Measurements from ENCODE around the gene FAM81A.
"Not testable (repeated sequence)": the region's sequence is repeated elsewhere in the genome, so short reads cannot be mapped to it uniquely, and the experiment has no call there.

FAM81A gene

GRCh38 chr15:59428898-59429297, 9.1 kb upstream of the FAM81A start:
- DNase-seq: not testable (repeated sequence)

GRCh38 chr15:59432389-59432788, 5.6 kb upstream of the FAM81A start:
- DNase-seq: no peak

- no peak for DNase-seq
These were observed 3.5 kb upstream of the FAM81A start for GRCh38 chr15:59434481-59434880.

DNA sequence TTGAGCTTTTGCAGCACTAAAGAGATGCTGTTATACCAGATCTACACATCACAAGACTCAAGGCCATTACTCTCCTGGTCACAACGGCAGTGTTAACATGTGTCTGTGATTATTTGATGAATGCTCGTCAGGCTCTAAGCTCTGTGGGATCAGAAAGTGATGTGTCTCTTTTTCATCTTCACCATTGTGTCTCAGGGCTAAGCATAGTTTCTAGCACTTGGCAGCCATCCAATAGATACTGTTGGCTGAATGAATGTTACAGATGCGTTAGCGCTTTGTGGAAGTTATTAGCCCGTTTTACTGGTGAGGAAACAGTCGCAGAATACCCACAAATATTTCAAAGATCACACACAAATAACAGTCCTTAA, 1.2 kb upstream of the FAM81A start:
- DNase-seq: no peak

DNA sequence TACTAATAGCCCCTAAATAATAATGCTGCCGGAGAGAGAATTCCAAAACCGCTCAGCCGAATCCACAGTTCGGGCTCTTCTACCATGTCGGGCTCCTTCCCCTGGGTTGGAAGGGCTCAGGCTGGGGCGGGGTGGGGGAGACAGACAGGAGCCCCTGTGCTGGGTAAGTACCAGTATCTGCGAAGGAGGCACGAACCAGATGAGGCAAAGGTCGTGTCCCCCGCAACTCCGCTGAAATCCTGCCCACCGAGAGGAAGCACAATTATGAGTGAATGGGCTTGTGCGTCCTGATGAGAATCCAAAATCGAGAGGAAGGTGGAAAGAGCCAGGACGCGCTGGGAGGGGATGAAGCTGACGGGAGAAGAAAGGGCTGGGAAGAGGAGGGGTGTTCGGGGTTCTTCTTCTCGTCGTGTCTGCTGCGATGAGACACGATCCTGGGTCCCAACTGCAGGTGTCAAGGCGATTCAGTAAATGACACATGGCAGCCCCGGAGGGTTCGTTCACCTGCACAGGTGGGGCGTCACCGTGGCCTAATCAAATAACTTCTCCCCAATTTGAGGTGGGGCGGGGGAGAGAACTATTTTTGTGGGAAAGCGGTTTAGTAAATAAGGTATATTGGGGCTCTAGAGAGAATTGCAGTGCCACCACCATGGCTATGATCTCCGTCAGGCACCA, 707 bp upstream of the FAM81A start:
- DNase-seq: no peak

- DNase-seq: no peak
These were observed 772 bp downstream of the FAM81A start for GRCh38 chr15:59438625-59439290.

DNA sequence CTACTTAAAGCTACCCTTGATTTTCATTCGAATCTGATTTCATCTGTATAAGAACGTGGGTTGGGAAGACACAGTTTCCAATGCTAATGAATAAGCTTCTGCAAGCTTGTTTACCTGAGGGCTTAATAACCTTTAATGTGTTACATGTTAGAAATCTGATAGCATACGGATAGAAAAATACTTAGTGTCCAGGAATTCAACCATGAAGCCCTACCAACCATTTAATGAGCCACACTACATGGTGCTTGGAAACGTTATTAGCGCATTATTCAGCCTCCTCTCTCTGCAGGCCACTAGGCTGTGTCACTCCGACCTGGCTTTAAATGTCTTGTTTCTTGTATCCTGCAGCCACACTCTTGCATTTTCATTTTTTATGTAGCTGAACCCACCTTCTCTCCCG, 1.6 kb downstream of the FAM81A start:
- DNase-seq: no peak

DNA sequence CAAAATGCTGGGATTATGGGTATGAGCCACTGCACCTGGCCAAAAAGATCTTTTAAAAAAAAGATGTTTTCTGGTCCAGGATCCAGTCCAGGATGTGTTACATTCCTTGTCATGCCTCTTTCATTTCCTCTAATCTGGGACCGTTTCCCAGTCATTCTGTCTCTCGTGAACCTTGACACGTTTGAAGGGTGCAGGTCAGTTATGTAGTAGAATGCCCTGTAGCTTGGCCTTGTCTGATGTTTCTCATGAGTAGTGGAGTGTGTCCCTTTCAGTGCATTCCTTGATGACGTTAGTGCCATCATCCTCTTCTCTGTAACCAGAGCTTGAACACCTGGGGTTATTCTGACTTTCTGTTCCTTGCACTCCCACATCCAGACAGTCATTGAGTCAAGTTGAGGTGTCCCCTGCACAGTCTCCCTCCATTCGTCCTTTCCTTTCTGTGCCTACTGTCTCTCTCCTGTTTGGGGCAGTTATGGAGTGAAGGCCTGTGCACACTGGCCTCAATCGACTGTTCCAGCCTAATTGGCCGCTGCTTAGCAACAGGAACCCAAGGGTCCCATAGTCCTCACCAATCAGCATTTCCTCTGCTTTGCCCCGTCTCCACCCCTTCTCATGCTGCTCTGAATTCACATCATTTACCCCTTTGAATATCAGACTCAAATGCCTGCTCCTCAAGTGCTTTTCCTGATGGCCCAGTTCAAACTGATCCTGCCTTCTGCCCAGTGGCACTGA, 5.5 kb downstream of the FAM81A start:
- DNase-seq: no peak

- DNase-seq: no peak
These were observed 6.3 kb downstream of the FAM81A start for GRCh38 chr15:59444081-59444835.

- DNase-seq: no peak
These were observed 7.1 kb downstream of the FAM81A start for GRCh38 chr15:59444980-59445545.

DNA sequence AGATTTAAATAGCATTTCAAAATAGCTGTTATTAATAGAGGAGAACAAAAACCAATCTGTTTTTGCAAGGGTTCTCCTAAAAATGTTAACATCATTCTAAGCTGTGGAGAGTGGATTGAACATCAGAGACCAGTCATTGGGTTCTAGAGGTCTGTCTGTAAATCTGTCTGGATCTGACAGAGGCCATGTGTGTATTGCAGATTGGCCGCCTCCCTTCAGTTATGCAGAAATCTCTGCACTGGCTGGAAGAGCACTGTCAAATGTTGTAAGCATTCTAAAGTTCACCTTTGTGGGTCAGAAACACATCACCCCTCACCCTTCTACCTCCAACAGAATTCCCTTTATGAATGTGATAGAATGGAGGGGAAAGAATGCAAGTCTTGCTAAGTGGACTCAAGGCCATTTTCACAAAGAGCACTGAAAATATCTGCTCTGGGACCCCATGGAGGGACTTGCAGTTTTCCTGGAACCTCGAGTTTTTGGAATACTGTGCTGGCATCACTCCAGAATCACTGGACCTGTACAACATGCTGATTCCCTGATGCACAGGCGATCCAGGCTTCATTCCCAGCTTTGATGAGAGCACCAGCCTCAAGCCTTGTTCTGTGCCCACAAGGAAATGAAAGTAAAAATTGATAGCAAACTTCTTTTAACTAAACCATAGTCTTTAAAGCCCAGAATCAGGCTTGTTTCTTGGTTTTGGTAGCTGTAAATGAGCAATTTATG, 8.4 kb downstream of the FAM81A start:
- no peak for DNase-seq

- no peak for DNase-seq
These were observed 9.4 kb downstream of the FAM81A start for GRCh38 chr15:59447367-59447766.

DNA sequence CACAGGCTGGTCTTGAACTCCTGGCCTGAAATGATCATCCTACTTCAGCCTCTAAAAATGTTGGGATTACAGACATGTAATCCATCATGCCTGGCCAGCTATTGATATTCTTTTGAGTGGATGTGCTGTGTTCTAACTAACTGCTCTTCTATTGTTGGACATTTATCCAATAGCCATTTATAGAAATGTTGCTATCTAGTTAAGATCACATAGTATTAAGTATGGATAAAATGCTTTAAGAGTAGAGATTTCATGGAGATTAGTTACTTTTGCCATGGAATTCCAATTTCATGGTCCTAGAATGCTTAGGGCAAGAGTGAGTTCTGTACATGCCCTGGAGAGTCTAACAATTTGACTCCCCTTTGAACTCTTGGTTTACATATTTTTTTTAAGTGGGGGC, 10.9 kb downstream of the FAM81A start:
- no peak for DNase-seq

- no peak for DNase-seq
These were observed 15.7 kb downstream of the FAM81A start for GRCh38 chr15:59453474-59454215.

- no peak for DNase-seq
These were observed 18.1 kb downstream of the FAM81A start for GRCh38 chr15:59456114-59456513.

DNA sequence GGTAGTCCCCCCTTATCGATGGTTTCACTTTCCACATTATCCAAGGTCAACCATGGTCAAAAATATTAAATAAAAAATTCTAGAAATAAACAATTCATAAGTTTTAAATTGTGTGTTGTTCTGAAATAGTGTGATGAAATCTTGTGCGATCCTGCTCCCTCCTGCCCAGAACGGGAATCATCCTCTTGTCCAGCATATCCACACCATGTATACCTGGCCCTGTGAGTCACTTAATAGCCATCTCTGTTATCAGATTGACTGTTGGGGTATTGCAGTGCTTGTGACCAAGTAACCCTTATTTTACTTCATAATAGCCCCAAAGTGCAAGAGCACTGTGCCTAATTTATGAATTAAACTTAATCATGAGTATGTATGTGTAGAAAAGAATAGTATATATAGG, 19.1 kb downstream of the FAM81A start:
- DNase-seq: no peak

DNA sequence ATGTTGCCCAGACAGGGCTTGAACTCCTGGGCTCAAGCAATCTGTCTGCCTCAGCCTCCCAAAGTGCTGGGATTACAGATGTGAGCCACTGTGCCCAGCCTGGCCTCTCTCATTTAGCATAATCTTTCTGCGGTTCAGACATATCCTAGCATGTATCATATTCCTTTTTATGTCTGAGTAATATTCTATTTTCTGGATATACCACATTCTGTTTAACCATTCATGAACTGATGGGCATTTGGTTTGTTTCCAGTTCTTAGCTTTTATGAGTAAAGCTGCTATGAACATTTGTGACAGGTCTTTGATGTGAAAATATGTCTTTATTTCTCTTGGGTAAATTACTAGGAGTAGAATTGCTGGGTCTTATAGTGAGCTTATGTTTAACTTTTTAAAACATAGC, 23.5 kb downstream of the FAM81A start:
- no peak for DNase-seq

DNA sequence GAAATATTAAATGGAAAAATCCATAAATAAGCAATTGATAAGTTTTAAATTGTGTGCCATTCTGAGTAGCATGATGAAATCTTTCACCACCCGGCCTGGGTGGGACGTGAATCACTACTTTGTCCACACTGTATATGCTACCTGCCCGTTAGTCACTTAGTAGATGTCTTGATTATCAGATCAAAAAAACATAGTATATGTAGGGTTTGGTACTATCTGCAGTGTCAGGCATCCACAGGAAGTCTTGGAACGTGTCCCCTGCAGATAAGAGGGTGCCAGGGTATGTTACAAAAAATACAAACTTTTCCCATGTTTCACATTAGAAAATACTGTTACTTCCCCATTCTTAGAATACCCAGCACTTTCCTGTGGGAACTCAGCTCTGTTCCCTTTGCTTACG, 35.2 kb downstream of the FAM81A start:
- no peak for DNase-seq

GRCh38 chr15:59475161-59475560, 37.2 kb downstream of the FAM81A start:
- not testable (repeated sequence) for DNase-seq

DNA sequence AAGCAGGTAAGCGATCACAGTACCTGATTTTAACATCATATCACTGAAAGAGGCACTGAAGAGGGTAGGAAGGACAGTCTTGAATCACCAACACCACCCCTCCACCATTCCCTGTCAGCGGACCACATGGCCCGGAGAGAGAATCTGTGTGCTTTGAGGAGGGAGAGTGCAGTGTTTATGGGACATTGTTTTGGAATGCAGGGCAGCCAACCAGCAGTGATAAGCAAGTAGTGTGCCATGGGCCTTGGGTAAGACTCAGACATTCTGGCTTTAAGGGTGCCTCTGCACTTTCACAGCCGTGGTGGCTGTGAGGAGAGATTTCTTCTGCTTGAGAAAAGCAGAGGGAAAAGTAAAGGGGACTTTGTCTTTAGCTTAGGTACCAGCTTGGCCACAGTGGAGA, 46.4 kb downstream of the FAM81A start:
- no peak for DNase-seq

GRCh38 chr15:59485036-59485435, 47.0 kb downstream of the FAM81A start:
- no peak for DNase-seq

DNA sequence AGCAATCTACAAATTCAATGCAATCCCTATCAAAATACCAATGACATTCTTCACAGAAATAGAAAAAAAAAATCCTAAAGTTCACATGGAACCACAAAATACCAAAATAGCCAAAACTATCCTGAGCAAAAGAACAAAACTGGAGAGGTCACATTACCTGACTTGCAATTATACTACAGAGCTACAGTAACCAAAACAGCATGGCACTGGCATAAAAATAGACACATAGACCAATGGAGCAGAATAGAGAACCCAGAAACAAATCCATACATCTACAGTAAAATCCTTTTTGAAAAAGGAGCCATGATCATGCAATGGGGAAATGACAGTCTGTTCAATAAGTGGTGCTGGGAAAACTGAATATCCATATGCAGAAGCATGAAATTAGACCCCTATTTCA, 51.5 kb downstream of the FAM81A start:
- DNase-seq: not testable (repeated sequence)

All from activated CD4-positive, CD25-positive, alpha-beta regulatory T cell treated with anti-CD3 and anti-CD28 coated beads, Interleukin-2, amount 50 U/mL, for 72 hours (primary cell).